CD4-positive, alpha-beta T cell treated with Interleukin-4 for 4 hours (primary cell): ENCODE measurements around the gene OR2T8.

Experiments
- DNase-seq: peaks from one replicate; pipeline ENCODE4 v3.0.0-alpha.2; 2020

OR2T8 gene

GRCh38 chr1:247962911-247963588, 43.0 kb downstream of the OR2T8 start:
- no peak for DNase-seq

- DNase-seq: no peak
These were observed 44.9 kb downstream of the OR2T8 start, which contains the start of gene OR2AK2 for GRCh38 chr1:247964933-247965332. Gene OR2AK2 (plus strand): TSS chr1:247965233. CDS start chr1:247965377, 144 bp downstream.

- no peak for DNase-seq
These were observed 46.6 kb downstream of the OR2T8 start for GRCh38 chr1:247966532-247967204.
